Erythroblast (primary cell): ENCODE measurements around the gene SV2B.

Experiments used
- GATA1 ChIP-seq: IDR thresholded peaks from 2 replicates; pipeline ENCODE4 v1.6.1; 2011; ENCODE audit warnings: low read depth, mild to moderate bottlenecking, control low read depth, low read length, moderate library complexity
- POLR2A ChIP-seq: IDR thresholded peaks from 2 replicates; pipeline ENCODE4 v1.6.1; 2011; ENCODE audit warnings: mild to moderate bottlenecking, low read length

GRCh38 chr15:91199511-91199910, 99.5 kb downstream of the SV2B start:
- TF ChIP-seq POLR2A (no peak), GATA1 (no peak)
